Measurements from ENCODE around the gene RNF169. TPM values are rescaled to one million over a fixed set of nuclear protein-coding genes. Genes with fewer than 3 reads are reported as not detected.

The RNF169 gene
- total and polyA plus RNA-seq, 2 donors (not counting 1 experiment from before 2014, with no cell fraction given): 6.7 to 28.4 TPM

DNA sequence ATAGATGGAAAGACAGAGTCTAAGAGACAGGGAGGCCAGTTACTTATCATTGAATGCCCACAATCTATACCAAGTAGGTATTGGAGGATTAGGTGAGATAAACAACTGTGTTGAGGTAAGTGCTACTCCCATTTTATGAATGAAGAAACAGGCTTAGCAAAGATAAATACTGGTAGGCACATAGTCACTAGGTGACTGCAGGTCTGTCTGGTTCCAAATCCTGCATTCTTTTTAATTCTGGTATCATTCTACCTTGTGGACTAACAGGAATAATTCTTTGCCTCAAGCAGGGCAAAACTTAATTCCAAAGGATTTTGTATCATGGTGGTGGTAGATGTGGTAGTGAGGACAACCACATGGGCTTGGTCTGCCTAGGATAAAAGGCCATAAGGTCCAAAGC is 28.4 kb downstream of the RNF169 start:
- H3K9ac ChIP-seq (ENCODE audit: low read length): no peak overlapping the region
- TF ChIP-seq EZH2 (IDR thresholded peaks at IDR 0.05; ENCODE audit: borderline replicate concordance, insufficient read depth, low read depth, low read length, poor library complexity, severe bottlenecking): no peak
- TF ChIP-seq, protein P1, sequence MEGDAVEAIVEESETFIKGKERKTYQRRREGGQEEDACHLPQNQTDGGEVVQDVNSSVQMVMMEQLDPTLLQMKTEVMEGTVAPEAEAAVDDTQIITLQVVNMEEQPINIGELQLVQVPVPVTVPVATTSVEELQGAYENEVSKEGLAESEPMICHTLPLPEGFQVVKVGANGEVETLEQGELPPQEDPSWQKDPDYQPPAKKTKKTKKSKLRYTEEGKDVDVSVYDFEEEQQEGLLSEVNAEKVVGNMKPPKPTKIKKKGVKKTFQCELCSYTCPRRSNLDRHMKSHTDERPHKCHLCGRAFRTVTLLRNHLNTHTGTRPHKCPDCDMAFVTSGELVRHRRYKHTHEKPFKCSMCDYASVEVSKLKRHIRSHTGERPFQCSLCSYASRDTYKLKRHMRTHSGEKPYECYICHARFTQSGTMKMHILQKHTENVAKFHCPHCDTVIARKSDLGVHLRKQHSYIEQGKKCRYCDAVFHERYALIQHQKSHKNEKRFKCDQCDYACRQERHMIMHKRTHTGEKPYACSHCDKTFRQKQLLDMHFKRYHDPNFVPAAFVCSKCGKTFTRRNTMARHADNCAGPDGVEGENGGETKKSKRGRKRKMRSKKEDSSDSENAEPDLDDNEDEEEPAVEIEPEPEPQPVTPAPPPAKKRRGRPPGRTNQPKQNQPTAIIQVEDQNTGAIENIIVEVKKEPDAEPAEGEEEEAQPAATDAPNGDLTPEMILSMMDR (IDR thresholded peaks at IDR 0.05): no peak
- no peak overlapping the region for H3K4me3 ChIP-seq (ENCODE audit: control extremely low read depth in 1 of 5, extremely low read depth in 1 of 5, insufficient read depth in 1 of 5, low read depth in 2 of 5, low read length in 4 of 5)
- ChIA-PET CTCF (no interaction called here), POLR2A (interaction anchor here (0.7 kb wide), 1 partner anchor 33 kb away, joined by 7 read pairs; no protein-coding TSS in a partner anchor)
- H3K79me2 ChIP-seq (ENCODE audit: control insufficient read depth, insufficient read depth, low read length): peaks cover 77% of the 10 kb centered on the region
- no peak overlapping the region for H3K4me3 Mint-ChIP-seq
- peaks cover 0 to 7% of the 10 kb centered on the region in 2 experiments for H3K36me3 ChIP-seq (replicated peaks in 1 of 2; ENCODE audit: control extremely low read depth in 1 of 2, control insufficient read depth in 1 of 2, extremely low read depth in 1 of 2, insufficient read depth in 2 of 2, low read length in 1 of 2)
- peaks cover 23% of the 10 kb centered on the region for H3K4me1 Mint-ChIP-seq
- no peaks in the 10 kb centered on the region for H3K27me3 Mint-ChIP-seq
- DNase-seq (no peak), ATAC-seq (ENCODE audit: low read depth) (no peak)
- no peak overlapping the region for H3K27ac ChIP-seq (ENCODE audit: low read length in 2 of 2)
- H3K4me2 ChIP-seq (replicated peaks; ENCODE audit: low read depth, low read length, poor library complexity, severe bottlenecking): no peak overlapping the region
- H2AFZ ChIP-seq (ENCODE audit: insufficient read depth, low read depth, low read length, poor library complexity, severe bottlenecking): no peak overlapping the region
- H3K27me3 ChIP-seq (replicated peaks in 1 of 4; ENCODE audit: control extremely low read depth in 1 of 4, control insufficient read depth in 3 of 4, insufficient read depth in 4 of 4, low read length in 3 of 4): no peaks in the 10 kb centered on the region
- no peaks in the 10 kb centered on the region for H3K9me3 ChIP-seq (ENCODE audit: control extremely low read depth in 1 of 3, control insufficient read depth in 2 of 3, insufficient read depth in 1 of 3, low read length in 2 of 3)
- H3K27ac Mint-ChIP-seq: no peak overlapping the region
- peaks cover 3 to 10% of the 10 kb centered on the region in 2 donors for H3K4me1 ChIP-seq (ENCODE audit: control insufficient read depth in 2 of 2, insufficient read depth in 2 of 2, low read length in 2 of 2)
- intact Hi-C loops (cut with micrococcal nuclease): no loop called here
- H3K9me3 Mint-ChIP-seq (ENCODE audit: insufficient read depth): no peaks in the 10 kb centered on the region
- H4K20me1 ChIP-seq (ENCODE audit: control insufficient read depth, insufficient read depth, low read length, poor library complexity, severe bottlenecking): peaks cover 71% of the 10 kb centered on the region

DNA sequence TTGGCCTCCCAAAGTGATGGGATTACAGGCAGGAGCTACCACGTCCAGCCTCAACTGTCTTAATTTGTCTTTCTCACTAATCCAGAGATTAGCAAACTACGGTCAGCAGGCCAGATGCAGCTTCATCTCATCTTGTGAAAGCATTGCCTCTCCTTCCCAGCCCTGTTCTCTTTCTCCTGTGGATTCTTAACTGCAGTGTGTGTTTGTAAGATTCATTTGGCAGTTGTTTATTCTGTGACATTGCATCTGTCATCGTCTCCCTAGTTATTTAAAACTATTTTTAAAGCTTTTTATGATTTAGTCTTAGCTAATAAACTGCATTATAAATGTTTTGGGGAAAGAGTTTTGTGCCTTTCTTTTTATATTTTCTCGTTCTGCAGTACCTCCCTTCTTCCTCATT is 29.2 kb downstream of the RNF169 start:
- Histone ChIP-seq H3K4me2 (replicated peaks; ENCODE audit: low read depth, low read length, poor library complexity, severe bottlenecking) (no peak overlapping the region), H3K27ac (ENCODE audit: low read length in 2 of 2) (no peak overlapping the region), H2AFZ (ENCODE audit: insufficient read depth, low read depth, low read length, poor library complexity, severe bottlenecking) (no peak overlapping the region), H3K36me3 (replicated peaks in 1 of 2; ENCODE audit: control extremely low read depth in 1 of 2, control insufficient read depth in 1 of 2, extremely low read depth in 1 of 2, insufficient read depth in 2 of 2, low read length in 1 of 2) (peaks cover 0 to 7% of the 10 kb centered on the region in 2 experiments), H3K9me3 (ENCODE audit: control extremely low read depth in 1 of 3, control insufficient read depth in 2 of 3, insufficient read depth in 1 of 3, low read length in 2 of 3) (no peaks in the 10 kb centered on the region), H4K20me1 (ENCODE audit: control insufficient read depth, insufficient read depth, low read length, poor library complexity, severe bottlenecking) (peaks cover 72% of the 10 kb centered on the region), H3K79me2 (ENCODE audit: control insufficient read depth, insufficient read depth, low read length) (peaks cover 73% of the 10 kb centered on the region), H3K4me1 (ENCODE audit: control insufficient read depth in 2 of 2, insufficient read depth in 2 of 2, low read length in 2 of 2) (peaks cover 9 to 17% of the 10 kb centered on the region in 2 donors), H3K27me3 (replicated peaks in 1 of 4; ENCODE audit: control extremely low read depth in 1 of 4, control insufficient read depth in 3 of 4, insufficient read depth in 4 of 4, low read length in 3 of 4) (no peaks in the 10 kb centered on the region), H3K4me3 (ENCODE audit: control extremely low read depth in 1 of 5, extremely low read depth in 1 of 5, insufficient read depth in 1 of 5, low read depth in 2 of 5, low read length in 4 of 5) (no peak overlapping the region), H3K9ac (ENCODE audit: low read length) (no peak overlapping the region)
- DNase-seq (no peak), ATAC-seq (ENCODE audit: low read depth) (no peak)
- no peaks in the 10 kb centered on the region for H3K27me3 Mint-ChIP-seq
- 86% methylated on average over 1 of the region's 4 CpGs for WGBS (ENCODE audit: insufficient coverage)
- no peak overlapping the region for H3K4me3 Mint-ChIP-seq
- H3K27ac Mint-ChIP-seq: no peak overlapping the region
- TF ChIP-seq EZH2 (IDR thresholded peaks at IDR 0.05; ENCODE audit: borderline replicate concordance, insufficient read depth, low read depth, low read length, poor library complexity, severe bottlenecking): no peak
- TF ChIP-seq, protein P1 (IDR thresholded peaks at IDR 0.05): no peak
- intact Hi-C loops (cut with micrococcal nuclease): no loop called here
- H3K4me1 Mint-ChIP-seq: peaks cover 25% of the 10 kb centered on the region
- ChIA-PET CTCF (interaction anchor here (0.6 to 0.9 kb wide), 2 partner anchors 52 to 177 kb away, joined by 3 read pairs; no protein-coding TSS in a partner anchor), POLR2A (no interaction called here)
- no peaks in the 10 kb centered on the region for H3K9me3 Mint-ChIP-seq (ENCODE audit: insufficient read depth)
